Measurements from ENCODE around the gene ARHGEF40. TPM values are rescaled to one million over a fixed set of nuclear protein-coding genes. Genes with fewer than 3 reads are reported as not detected.

Gene ARHGEF40
- total RNA-seq, 2 experiments from 2014 or later, result 1.2 to 1.3 TPM

- no peak for ATAC-seq (ENCODE audit: poor library complexity)
- Histone ChIP-seq H3K36me3 (ENCODE audit: insufficient read depth, low read length) (no peaks in the 10 kb centered on the region), H3K4me1 (ENCODE audit: insufficient read depth, low read length) (peaks cover 37% of the 10 kb centered on the region), H3K27ac (ENCODE audit: low read depth in 1 of 2, low read length in 2 of 2) (no peak overlapping the region), H3K9me3 (ENCODE audit: control insufficient read depth in 1 of 2, insufficient read depth in 1 of 2, low read length in 2 of 2) (peaks cover 0 to 13% of the 10 kb centered on the region in 2 experiments), H3K4me3 (ENCODE audit: low read length) (no peak overlapping the region), H3K27me3 (ENCODE audit: control insufficient read depth in 1 of 2, insufficient read depth in 2 of 2, low read length in 2 of 2) (peaks cover 40 to 55% of the 10 kb centered on the region in 2 experiments)
- no peaks in the 10 kb centered on the region for H3K9me3 Mint-ChIP-seq
- CTCF ChIA-PET, result interaction anchor here (1.5 to 2.7 kb wide), 4 partner anchors 16 to 57 kb away, joined by 8 to 26 read pairs (median 15); no protein-coding TSS in a partner anchor
- peaks cover 37% of the 10 kb centered on the region for H3K4me1 Mint-ChIP-seq (ENCODE audit: low read depth)
- POLR2A ChIA-PET, result interaction anchor here (1.3 to 2.1 kb wide), 4 partner anchors 15 to 32 kb away, joined by 3 to 15 read pairs (median 7); partner anchors contain the start of gene ZNF219
- H3K27me3 Mint-ChIP-seq, result peaks cover 65% of the 10 kb centered on the region
- no peak overlapping the region for H3K27ac Mint-ChIP-seq
- no peak for TF ChIP-seq CTCF (IDR thresholded peaks at IDR 0.05)
- peak in 1 of 14 experiments; percentile 20 for DNase-seq
- intact Hi-C loops (cut with DNase I, micrococcal nuclease), result no loop called here
- H3K4me3 Mint-ChIP-seq, result peak overlapping the region; percentile 66
- H3K36me3 Mint-ChIP-seq (ENCODE audit: low read depth), result no peaks in the 10 kb centered on the region
These were observed 1.9 kb downstream of the ARHGEF40 start for GRCh38 chr14:21072031-21072473.

- intact Hi-C loops (cut with DNase I, micrococcal nuclease), result no loop called here
- Mint-ChIP-seq H3K9me3 (no peaks in the 10 kb centered on the region), H3K27ac (no peak overlapping the region), H3K27me3 (peaks cover 61% of the 10 kb centered on the region), H3K4me1 (ENCODE audit: low read depth) (peaks cover 37% of the 10 kb centered on the region), H3K4me3 (peak overlapping the region; percentile 66), H3K36me3 (ENCODE audit: low read depth) (no peaks in the 10 kb centered on the region)
- ChIA-PET POLR2A (interaction anchor here (1.3 kb wide), 1 partner anchor 14 kb away, joined by 3 read pairs; no protein-coding TSS in a partner anchor), CTCF (interaction anchor here (2.5 to 2.7 kb wide), 2 partner anchors 20 to 31 kb away, joined by 20 to 26 read pairs; no protein-coding TSS in a partner anchor)
- ATAC-seq (ENCODE audit: poor library complexity) (no peak), DNase-seq (no peak)
- no peak overlapping the region for H3K4me3 ChIP-seq (ENCODE audit: low read length)
- H3K36me3 ChIP-seq (ENCODE audit: insufficient read depth, low read length), result no peaks in the 10 kb centered on the region
- peaks cover 40 to 48% of the 10 kb centered on the region in 2 experiments for H3K27me3 ChIP-seq (ENCODE audit: control insufficient read depth in 1 of 2, insufficient read depth in 2 of 2, low read length in 2 of 2)
- peaks cover 37% of the 10 kb centered on the region for H3K4me1 ChIP-seq (ENCODE audit: insufficient read depth, low read length)
- peaks cover 0 to 13% of the 10 kb centered on the region in 2 experiments for H3K9me3 ChIP-seq (ENCODE audit: control insufficient read depth in 1 of 2, insufficient read depth in 1 of 2, low read length in 2 of 2)
- no peak for TF ChIP-seq CTCF (IDR thresholded peaks at IDR 0.05)
- no peak overlapping the region for H3K27ac ChIP-seq (ENCODE audit: low read depth in 1 of 2, low read length in 2 of 2)
These were observed 2.8 kb downstream of the ARHGEF40 start for GRCh38 chr14:21072781-21073339.

GRCh38 chr14:21073921-21074320, 3.8 kb downstream of the ARHGEF40 start:
- ChIA-PET POLR2A (no interaction called here), CTCF (no interaction called here)
- no peak for TF ChIP-seq CTCF (IDR thresholded peaks at IDR 0.05)
- no peak overlapping the region for H3K4me3 ChIP-seq (ENCODE audit: low read length)
- no peak overlapping the region for H3K27ac ChIP-seq (ENCODE audit: low read depth in 1 of 2, low read length in 2 of 2)
- H3K4me1 ChIP-seq (ENCODE audit: insufficient read depth, low read length), result peaks cover 31% of the 10 kb centered on the region
- DNase-seq (no peak), ATAC-seq (ENCODE audit: poor library complexity) (no peak)
- Mint-ChIP-seq H3K4me3 (no peak overlapping the region), H3K27ac (no peak overlapping the region), H3K27me3 (peaks cover 52% of the 10 kb centered on the region), H3K4me1 (ENCODE audit: low read depth) (peaks cover 29% of the 10 kb centered on the region), H3K36me3 (ENCODE audit: low read depth) (no peaks in the 10 kb centered on the region), H3K9me3 (no peaks in the 10 kb centered on the region)
- H3K27me3 ChIP-seq (ENCODE audit: control insufficient read depth in 1 of 2, insufficient read depth in 2 of 2, low read length in 2 of 2), result peaks cover 31 to 40% of the 10 kb centered on the region in 2 experiments
- intact Hi-C loops (cut with DNase I, micrococcal nuclease), result no loop called here
- H3K36me3 ChIP-seq (ENCODE audit: insufficient read depth, low read length), result no peaks in the 10 kb centered on the region
- peaks cover 0 to 10% of the 10 kb centered on the region in 2 experiments for H3K9me3 ChIP-seq (ENCODE audit: control insufficient read depth in 1 of 2, insufficient read depth in 1 of 2, low read length in 2 of 2)
